Measurements from ENCODE around the gene TMEM81.

TMEM81 gene

DNA sequence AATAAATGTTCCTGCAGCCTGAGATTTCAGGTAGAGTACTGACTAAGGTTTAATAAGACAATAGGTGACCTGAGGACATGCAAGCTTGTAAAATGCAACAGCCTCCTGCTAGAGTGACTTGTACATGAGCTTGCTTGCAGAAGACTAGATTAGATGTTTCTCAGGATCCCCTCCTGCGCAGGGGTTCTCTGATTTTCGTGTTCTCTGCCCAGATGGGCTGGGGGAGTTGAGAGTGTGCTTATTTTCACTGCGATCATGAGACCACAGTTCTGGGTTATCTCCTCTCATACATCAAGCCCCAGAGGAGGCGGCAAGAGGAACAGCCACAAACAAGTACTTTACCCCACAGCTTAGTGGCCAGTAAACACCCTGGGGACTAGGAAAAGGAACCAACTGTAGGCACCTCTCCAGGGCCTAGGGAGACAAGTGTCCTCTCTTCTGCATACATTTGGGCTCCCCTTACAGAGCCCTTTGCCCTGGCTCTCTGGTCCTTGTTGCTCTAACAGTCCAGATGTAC is 8.0 kb downstream of the TMEM81 start:
- no peak for DNase-seq

DNA sequence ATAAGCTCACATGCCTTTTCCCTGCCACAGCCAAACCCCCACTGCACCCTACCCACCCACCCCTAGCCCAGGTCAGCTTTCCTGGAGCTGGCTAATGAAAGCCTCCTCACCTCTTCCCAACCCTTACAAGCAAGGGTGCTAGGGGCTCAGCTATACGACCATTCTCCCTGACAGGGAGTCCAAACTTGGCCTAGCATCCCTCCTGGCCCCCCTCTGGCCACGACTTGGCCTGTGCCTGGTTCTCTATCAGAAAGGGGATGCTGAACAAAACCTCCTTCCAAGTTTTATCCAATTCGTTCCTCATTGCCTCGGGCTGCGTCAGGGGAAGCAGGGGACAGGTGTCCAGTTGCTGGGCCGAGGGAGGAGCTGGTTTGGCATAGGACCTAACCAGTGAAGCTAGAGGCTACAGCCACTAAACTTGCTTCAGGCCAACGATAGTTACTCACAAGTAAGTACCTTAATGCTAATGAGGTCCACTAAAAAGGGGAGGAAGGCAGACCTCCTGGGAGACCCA is 8.6 kb downstream of the TMEM81 start:
- DNase-seq, result no peak

DNA sequence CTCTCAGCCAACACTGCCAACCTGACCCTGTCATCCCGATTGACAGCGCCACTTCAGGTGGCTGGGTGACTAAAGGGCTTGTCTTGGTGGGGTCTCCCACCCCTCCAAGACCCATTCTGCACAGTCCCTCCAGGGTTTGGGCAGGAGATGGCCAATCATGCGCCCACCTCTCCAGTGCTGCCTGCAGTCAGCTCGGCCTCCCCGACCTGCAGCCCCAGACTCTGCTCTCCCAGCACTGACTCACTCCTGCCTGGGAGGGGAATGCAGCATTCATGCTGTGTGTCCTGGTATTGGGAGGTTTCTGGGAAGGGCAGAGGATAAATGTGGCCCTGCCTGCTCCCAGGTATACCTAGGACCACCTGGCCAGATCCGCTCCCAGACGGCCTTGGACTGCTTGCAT is 9.7 kb downstream of the TMEM81 start:
- DNase-seq, result no peak

DNA sequence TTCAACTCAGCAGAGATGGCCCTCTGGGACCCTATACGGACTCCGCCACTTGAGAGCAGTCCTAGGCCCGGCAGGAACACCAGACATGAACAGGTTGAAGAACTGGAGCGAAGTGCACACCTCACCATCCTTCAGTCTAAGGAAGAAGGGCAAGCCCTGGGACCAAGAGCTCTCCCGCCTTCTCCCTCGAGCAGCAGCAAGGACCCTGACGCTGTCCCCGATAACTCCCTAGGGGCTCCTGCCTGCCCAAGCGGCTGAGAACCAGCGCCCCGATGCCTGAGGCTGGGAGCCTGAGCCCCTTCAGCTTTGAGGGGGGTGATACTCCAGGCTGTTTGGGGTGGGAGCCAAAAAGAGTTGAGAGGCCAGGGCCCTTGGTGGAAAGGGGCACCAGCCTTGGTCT is 10.2 kb downstream of the TMEM81 start:
- no peak for DNase-seq

DNA sequence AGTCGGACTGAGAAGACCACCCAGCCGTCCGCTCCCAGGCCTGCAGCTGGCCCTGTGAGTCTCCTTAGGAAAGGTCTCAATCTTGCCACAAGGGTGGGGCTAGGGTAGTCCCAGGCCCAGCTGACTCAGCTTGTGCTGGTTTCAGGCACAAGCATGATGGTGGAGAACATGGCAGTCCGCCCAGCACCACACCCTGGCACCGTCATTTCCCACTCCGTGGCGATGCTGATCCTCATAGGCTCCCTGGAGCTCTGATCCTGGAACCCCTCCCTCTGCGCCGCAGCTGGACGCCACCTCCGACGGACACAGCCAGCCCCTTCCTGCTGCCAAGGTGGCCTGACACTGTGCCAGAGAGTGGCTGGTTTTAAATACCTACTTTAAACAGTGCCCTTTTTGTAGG is 10.7 kb downstream of the TMEM81 start:
- DNase-seq, result no peak

DNA sequence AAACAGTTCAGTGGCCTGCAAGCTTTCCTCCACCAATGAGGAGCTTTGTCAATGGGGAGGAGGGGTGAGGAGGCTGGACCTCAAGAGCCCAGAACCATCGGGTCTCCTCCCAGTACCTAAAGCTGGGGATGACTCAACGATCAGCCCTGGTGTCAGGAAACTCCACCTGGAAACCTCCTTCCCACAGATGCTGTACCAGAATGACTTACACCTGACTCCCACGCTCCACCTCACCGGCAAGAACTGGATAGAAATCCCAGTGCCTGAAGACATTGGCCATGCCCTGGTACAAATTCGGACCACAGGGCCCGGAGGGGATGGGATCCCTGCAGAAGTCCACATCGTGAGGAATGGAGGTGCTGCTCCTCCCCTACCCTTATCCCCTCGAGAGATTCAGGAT is 11.4 kb downstream of the TMEM81 start:
- DNase-seq, result no peak

DNA sequence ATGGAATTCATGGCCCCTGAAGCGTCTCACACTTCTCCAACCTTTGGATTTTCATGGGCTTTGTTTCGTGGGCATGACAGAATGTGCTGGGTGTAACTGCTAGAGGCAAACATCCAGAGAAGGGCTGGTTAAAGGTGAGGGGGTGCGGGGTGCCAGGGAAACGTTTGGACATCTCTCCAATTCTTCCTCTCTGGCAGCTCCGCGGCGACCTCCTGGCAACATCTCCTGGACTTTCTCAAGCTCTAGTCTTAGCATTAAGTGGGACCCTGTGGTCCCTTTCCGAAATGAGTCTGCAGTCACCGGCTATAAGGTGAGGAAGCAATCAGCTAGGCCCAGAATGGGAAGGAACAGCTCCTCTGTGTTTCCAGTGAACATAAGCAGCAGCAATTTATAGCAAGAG is 12.0 kb downstream of the TMEM81 start:
- DNase-seq, result no peak

DNA sequence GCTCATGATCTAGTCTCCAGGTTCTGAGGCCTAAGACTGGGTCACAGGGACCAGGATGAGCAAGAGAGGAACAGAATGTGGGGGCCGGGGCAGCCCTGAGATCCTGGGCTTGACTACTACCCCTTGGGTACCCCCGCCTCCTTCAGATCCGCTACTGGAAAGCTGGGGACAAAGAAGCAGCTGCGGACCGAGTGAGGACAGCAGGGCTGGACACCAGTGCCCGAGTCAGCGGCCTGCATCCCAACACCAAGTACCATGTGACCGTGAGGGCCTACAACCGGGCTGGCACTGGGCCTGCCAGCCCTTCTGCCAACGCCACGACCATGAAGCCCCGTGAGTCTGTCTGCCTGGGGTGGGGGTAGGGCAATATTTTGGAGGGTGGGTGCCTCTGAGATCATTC is 12.5 kb downstream of the TMEM81 start:
- no peak for DNase-seq

DNA sequence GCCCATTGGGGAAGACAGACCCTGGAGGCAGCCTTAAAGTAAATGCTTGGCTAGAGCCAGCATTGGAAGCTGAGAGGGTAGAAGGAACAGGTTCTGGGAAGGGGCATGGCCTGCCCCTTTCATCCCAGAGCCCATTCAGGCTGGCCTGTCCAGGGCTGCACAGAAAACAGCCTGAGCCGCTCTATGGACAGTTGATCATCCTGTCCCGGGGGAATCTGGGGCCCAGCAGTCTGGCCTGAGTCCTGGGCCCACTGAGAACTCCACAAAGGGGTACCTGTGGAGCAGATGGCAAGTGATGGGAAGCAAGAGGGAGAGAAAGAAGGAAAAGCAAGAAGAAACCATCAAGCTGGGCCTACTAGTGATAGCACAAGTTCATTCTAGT is 13.2 kb downstream of the TMEM81 start:
- DNase-seq, result no peak

DNA sequence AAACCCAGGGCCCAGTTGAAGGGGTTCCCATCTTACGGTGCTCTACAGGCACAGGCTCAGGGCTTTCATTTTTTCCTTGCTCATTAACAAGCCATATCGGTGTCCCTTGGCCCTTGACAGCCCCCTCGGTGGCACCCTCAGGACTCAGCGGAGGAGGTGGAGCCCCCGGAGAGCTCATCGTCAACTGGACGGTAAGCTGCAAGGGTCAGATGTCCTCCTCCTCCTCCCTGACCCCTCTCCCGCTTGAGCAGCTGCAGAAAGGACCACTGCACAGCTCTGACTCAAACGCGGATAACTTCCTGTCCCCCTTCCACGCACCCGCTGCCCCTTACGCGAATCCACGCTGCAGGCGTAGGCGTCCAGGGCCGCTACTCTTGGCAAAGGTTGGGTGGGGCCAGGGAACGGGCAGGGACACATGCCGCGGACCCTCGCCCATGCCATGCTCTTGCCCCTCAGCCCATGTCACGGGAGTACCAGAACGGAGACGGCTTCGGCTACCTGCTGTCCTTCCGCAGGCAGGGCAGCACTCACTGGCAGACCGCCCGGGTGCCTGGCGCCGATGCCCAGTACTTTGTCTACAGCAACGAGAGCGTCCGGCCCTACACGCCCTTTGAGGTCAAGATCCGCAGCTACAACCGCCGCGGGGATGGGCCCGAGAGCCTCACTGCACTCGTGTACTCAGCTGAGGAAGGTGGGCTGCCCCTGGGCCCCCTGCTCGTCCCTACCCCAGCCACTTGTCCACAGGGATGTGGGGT is 14.7 kb downstream of the TMEM81 start:
- no peak for DNase-seq

DNA sequence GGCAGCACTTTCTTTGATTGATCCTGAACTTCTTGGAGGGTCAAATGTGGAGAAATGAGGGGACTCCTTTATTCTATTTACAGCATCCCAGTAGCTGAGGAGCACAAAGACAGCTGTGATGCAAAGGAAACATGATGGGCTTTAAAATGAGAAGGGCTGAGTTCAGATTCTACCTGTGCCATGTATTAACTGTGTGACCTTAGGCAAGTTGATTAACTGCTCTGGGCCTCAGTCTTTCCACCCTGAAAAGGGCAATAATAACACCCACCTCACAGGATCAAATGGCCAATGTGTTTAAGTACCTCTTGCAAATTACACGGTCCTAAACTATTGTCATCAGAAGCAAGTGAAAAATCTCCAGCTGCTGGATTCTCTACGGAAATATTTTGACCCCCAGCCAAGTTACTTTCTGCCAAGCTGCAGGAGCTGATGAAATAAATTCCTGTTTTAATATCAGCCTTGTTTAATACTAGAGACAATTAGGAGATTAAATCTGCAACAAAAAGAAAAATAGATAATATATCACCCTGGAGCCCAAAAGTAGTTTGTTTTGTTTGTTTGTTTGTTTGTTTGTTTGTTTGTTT is 15.7 kb downstream of the TMEM81 start:
- no peak for DNase-seq

DNA sequence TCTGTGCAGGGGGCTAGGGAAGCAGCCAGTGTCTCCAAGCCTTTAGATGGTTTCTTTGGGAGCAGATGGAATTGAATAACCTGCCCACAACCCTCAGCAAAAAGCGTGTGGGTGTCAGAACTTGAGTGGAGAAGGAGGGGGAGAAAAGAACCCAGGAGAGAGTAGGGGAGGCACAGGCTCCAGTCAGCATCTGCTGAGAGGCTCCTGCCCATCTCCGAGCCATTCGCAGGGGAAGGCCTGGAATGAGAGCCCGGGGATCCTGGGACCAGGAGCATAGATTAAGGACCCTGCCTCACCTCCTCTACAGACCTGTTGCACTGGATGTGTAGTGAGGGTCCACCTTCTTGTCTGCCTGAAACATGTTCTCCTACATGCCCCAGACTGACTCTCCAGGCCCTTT is 16.3 kb downstream of the TMEM81 start:
- no peak for DNase-seq

DNA sequence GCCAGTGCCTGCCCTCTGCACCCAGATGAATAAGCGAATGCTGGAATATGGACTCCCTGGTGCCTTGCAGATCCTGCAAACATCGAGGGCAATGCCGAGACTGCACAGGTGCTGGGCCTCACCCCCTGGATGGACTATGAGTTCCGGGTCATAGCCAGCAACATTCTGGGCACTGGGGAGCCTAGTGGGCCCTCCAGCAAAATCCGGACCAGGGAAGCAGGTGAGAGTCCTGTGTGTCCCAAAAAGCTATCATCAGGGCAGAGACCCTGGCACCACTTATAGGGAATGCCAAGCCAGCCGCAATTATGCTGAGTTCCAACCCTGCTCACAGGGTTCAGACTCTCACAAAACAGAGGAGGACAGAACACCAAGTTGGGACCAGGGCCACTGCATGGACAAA is 17.2 kb downstream of the TMEM81 start:
- DNase-seq, result no peak

DNA sequence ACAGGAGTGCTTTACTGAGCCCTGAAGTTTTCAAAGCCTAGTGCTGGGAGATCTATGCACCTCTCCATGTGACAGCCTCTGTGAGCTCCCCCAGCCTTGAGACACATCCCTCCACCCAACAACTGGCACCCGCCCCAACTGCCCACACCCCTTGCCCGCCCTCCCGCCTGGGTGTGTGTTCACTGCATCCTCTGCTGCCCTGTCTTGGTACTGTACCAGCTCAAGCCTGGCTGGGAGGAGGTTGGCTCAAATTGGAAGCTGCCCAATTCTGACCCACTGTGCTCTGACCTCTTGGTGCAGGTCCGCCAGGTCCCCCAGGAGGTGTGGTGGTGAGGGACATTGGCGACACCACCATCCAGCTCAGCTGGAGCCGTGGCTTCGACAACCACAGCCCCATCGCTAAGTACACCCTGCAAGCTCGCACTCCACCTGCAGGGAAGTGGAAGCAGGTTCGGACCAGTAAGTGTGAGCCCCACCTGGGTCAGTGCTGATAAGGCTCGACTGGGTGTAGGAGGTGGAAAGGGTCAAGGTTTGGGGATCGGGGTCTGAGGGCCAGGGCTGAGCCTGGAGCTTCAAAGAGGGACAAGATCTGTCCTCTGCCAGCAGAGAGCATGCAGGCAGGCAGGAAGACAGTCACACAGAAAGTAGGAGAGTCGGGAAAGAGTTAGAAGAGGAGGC is 18.0 kb downstream of the TMEM81 start:
- DNase-seq, result no peak

DNA sequence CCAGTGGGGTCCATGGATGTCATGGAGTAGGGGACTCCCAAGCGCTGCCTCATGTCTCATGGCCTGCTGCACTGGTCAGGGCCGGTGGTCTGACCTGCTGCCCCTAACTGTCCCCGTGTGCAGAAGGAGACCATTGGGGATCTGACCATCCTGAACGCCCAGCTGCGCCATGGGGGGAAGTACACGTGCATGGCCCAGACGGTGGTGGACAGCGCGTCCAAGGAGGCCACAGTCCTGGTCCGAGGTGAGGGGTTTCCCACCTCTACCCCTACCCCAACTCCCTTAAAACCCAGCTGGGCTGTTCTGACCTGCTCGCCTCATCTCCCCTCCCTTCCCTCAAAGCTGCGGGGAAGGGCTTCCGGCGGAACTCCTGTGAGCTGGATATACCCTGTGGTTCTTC is 18.6 kb downstream of the TMEM81 start:
- no peak for DNase-seq

DNA sequence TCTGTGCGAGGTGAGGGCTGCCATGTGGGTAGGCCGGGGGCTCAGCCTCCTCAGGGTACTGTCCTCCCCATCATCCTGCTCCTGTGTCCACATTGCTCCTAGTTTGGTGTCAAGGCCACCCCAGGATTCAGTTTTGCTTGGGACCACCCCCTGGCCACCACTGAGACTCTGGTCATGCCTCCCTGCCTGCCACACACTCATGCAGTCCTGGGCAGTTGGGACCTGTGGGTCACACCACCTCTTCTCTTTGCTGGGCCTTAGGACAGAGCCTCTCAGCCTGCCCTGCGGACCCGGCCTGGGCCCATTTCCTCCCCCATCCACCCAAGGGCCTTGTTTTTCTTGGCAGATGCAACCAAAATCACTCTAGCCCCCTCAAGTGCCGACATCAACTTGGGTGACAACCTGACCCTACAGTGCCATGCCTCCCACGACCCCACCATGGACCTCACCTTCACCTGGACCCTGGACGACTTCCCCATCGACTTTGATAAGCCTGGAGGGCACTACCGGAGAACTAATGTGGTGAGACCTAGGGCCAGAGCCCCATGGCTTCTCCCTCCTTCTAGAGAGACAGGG is 19.4 kb downstream of the TMEM81 start:
- DNase-seq, result no peak

DNA sequence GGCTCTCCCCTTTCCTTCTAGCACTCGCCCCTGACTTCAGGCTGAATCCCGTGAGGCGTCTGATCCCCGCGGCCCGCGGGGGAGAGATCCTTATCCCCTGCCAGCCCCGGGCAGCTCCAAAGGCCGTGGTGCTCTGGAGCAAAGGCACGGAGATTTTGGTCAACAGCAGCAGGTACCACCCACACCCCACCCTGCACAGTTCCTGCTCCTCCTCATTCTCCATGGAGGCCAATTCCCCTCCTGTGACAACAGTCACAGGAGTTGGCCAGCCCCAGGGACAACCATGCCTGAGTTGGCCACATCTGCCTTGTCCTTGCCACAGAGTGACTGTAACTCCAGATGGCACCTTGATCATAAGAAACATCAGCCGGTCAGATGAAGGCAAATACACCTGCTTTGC is 20.0 kb downstream of the TMEM81 start:
- DNase-seq, result no peak

DNA sequence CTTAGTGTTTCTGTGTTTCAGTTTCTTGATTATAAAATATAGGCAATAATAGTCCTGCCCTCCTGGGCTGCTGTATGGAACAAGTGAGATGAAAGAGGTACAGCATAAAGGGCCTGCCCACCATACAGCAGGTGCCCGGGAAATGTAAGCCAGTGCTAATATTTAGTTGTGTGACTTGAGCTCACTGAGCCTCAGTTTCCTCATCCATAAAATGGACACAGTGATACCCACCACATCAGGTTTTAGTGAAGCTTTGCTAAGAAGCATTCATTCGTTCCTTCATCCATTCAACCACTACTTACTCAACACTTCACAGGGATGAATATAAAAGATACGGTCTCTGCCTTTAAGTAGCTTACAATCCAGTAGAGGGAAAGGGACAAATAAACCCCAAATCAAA is 21.4 kb downstream of the TMEM81 start:
- DNase-seq, result no peak

DNA sequence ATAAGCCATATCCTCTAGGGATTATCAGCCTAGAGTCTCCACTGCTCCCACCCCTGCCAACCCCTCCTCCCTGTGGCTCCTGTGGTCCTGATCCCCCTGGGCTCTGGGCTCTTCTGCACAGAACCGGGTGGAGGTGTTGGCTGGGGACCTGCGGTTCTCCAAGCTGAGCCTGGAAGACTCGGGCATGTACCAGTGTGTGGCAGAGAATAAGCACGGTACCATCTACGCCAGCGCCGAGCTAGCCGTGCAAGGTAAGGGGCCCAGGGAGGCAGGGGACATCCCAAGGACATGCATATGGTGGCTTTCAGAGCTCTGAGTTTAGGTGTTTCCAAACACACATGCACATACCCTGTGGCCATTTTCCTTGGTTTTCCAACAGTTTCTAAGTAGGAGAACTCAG is 21.9 kb downstream of the TMEM81 start:
- no peak for DNase-seq

DNA sequence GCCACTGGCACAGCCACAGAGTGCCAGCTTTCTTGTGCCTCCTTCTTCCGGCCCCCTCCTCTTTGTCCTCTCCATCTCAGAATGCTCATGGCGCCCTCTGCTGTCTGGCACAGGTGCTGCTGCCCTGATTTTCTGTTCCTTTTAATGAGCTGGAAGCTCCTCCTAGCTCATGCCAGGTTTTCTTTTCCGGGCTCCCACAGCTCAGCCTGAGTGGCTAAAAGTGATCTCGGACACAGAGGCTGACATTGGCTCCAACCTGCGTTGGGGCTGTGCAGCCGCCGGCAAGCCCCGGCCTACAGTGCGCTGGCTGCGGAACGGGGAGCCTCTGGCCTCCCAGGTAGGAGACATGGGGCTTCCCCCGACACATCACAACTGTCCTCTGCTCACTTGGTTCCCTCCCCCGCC is 22.6 kb downstream of the TMEM81 start:
- peak; percentile 62 for DNase-seq

DNA sequence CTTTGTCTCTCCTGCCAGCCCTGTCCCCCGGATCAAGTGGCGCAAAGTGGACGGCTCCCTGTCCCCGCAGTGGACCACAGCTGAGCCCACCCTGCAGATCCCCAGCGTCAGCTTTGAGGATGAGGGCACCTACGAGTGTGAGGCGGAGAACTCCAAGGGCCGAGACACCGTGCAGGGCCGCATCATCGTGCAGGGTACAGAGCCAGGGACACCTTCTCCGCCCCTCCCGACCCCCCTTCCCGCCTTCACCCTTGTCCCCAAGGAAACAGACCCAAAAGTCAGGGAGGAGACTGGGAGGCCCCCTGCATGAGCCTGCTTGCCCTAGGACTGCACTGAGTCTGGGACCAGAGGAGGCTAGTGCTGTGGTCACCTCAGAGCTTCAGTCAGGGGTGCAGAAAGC is 23.0 kb downstream of the TMEM81 start:
- DNase-seq, result no peak

DNA sequence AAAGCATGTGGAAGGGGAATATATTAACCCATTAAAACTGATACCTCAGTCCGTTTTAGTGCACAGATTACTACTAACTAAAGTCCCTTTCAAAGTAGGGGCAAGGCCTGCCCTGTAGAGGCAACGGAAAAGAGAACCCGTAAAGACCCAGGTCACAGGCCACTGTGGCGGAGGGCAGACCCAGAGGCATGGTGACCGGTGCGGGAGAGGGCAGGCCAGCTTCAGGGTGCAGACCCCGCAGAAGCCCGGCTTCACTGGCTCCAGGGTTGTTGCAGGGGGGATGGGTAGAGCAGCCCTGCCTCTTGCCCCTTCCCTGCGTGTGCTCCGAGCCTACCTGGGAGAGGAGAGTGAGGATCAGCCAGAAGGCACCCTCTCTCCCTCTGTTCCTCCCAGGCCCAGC is 23.5 kb downstream of the TMEM81 start:
- no peak for DNase-seq

DNA sequence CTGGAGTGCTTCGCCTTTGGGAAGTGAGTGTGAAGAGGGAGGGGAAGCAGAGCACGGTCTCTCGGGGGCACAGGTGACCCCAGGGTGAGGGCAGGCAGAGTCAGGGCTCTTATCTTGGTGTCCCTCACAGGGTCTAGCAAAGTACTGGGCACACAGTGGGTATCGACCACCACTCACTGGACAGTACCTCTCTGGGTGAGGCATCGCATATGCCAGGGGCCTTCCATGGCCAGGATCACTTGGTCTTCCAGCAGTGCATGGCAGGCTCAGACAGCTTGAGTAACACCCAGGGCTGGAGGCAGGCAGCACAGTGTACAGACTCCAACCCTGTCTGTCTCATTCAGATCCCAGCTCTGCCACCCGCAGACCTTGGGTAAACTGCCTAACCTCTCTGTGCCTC is 24.6 kb downstream of the TMEM81 start:
- DNase-seq, result no peak

DNA sequence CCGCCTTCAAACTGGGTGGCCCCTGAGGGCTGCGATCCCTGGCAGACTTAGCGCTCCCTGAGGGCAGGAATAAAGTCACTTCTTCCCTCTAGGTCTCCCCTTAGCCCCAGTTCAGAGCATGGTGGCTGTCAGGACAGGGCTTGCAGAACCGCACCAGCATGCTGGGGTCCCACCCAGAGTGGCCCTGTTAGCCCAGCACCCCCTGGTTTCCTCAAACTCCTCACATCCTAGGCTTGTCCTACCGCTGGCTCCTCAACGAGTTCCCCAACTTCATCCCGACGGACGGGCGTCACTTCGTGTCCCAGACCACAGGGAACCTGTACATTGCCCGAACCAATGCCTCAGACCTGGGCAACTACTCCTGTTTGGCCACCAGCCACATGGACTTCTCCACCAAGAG is 25.4 kb downstream of the TMEM81 start:
- no peak for DNase-seq

All from CD4-positive, alpha-beta T cell treated with Interleukin-17A for 1 hour (primary cell).